Fibroblast of the aortic adventitia (primary cell): ENCODE data around the gene PPM1M. TPM values are rescaled to one million over a fixed set of nuclear protein-coding genes. Genes with fewer than 3 reads are reported as not detected.

Source experiments
- DNase-seq: peaks from one replicate; pipeline ENCODE4 v3.0.0-alpha.2; 2010; ENCODE audit warnings: low read depth
- H3K4me3 ChIP-seq: 2 replicates; pipeline ENCODE4 v1.5.1; 2011; ENCODE audit warnings: low read depth, mild to moderate bottlenecking, control low read depth, low read length, moderate library complexity
- CTCF ChIP-seq: IDR thresholded peaks from 2 replicates; pipeline ENCODE4 v1.5.1; 2011; ENCODE audit warnings: mild to moderate bottlenecking, low read length, control low read depth, inconsistent platforms; ENCODE audit not compliant: insufficient read depth
- small RNA-seq: library from RNA; depleted of rRNA; stranded (forward); fragments of <200 nt; gene quantifications from one replicate; pipeline ENCODE3, GENCODE V24; 2012
- total RNA-seq: library from RNA; depleted of rRNA; stranded (reverse); fragments of >200 nt; gene quantifications from 2 replicates; pipeline ENCODE4 v1.2.3, GENCODE V29; 2012; ENCODE audit warnings: low replicate concordance

Gene PPM1M
- total RNA-seq, 1 donor, result 27.4 TPM

DNA sequence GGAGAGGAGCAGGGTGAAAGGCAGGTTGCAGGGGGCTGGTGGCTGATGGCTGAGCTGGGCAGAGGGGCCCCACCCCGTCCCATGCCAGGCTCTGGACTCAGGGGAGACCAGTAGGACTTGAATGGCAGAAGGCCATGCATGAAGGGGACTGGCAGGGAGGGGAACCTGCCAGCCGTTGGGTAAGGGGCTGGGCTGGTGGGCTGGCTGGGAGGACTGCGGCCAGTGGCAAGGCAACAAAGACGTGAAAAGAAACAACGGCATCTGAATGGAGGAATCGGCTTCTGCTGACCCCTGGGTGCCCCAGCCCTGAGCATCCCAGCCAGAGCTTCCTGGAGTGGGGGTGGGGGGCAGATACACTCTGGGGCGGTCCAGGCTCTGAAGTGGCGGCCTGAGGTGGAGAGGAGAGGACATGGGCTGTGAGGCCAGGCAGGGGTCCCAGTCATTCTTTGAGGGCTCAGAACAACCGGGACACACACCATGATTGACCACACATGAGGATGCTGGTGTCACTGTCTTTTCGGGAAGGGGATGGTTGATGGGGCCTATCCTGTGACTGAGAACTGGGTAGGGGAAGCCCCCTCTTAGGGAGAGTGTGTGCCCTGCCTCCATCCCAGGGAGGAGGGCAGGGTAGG, 53.8 kb downstream of the PPM1M start:
- no peak overlapping the region for H3K4me3 ChIP-seq
- DNase-seq, result no peak
- no peak for TF ChIP-seq CTCF

Small RNA genes within 50 kb of the gene (small RNA-seq; reads per million reads assigned to genes)
- gene MIR135A1 (not detected), gene MIRLET7G (1,157 reads per million, percentile 99 among the genes with 10 or more reads in this experiment)

Other genes starting within 250 kb of the PPM1M start
- 155 and 1,532 TPM in 2 replicates for gene RPL29, start 249.9 kb upstream of the PPM1M start, total RNA-seq
- gene DUSP7, start 189.2 kb upstream of the PPM1M start, total RNA-seq, result 2.9 and 12.8 TPM in 2 replicates
- gene POC1A, start 91.3 kb upstream of the PPM1M start, total RNA-seq, result 1.3 and 10.0 TPM in 2 replicates
- gene ALAS1, start 47.6 kb upstream of the PPM1M start, total RNA-seq, result 18.8 and 40.8 TPM in 2 replicates
- not detected in 2 replicates for gene TLR9, start 20.1 kb upstream of the PPM1M start, total RNA-seq
- gene TWF2, start 6.6 kb upstream of the PPM1M start, total RNA-seq, result 97.5 and 109 TPM in 2 replicates
- gene WDR82, start 32.9 kb downstream of the PPM1M start, total RNA-seq, result 39.6 and 61.5 TPM in 2 replicates
- gene GLYCTK, start 42.1 kb downstream of the PPM1M start, total RNA-seq, result 6.1 and 10.4 TPM in 2 replicates
- 3.4 and 6.0 TPM in 2 replicates for gene DNAH1, start 70.6 kb downstream of the PPM1M start, total RNA-seq
- gene BAP1, start 164.2 kb downstream of the PPM1M start, total RNA-seq, result 41.2 and 54.9 TPM in 2 replicates
- gene PHF7, start 164.9 kb downstream of the PPM1M start, total RNA-seq, result 5.8 and 9.0 TPM in 2 replicates
- 0.49 TPM in 1 of 2 replicates, not detected in the other for gene SEMA3G, start 199.3 kb downstream of the PPM1M start, total RNA-seq
- 1.4 and 2.0 TPM in 2 replicates for gene TNNC1, start 208.3 kb downstream of the PPM1M start, total RNA-seq
- 52.7 and 90.8 TPM in 2 replicates for gene NISCH, start 209.8 kb downstream of the PPM1M start, total RNA-seq
- gene STAB1, start 249.6 kb downstream of the PPM1M start, total RNA-seq, result 0.90 and 1.1 TPM in 2 replicates